CMK (cell line): ENCODE results near the gene FAM186B.

Source experiments
- DNase-seq: peaks from one replicate; pipeline ENCODE4 v3.0.0-alpha.2; 2010; ENCODE audit warnings: low read depth

Gene FAM186B

DNA sequence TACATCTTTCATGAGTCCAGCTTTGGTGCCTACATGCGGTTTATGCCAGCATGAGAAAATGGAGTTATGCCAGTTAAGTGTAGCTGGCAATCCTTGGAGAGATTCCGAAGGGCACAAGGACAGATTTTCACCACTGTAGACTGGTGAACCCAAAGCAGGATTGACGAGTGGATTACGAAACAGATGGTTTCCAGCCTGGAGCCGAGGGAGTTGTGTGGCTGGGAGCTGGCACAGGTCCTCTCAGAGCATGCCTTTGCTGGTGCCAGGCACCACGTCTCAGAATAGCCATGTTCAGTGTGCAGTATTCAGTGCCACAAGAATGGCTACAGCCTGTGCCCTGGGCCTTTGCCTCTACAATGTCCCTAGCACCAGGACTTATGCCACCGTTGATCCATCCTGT lies 53.4 kb downstream of the FAM186B start:
- no peak for DNase-seq

DNA sequence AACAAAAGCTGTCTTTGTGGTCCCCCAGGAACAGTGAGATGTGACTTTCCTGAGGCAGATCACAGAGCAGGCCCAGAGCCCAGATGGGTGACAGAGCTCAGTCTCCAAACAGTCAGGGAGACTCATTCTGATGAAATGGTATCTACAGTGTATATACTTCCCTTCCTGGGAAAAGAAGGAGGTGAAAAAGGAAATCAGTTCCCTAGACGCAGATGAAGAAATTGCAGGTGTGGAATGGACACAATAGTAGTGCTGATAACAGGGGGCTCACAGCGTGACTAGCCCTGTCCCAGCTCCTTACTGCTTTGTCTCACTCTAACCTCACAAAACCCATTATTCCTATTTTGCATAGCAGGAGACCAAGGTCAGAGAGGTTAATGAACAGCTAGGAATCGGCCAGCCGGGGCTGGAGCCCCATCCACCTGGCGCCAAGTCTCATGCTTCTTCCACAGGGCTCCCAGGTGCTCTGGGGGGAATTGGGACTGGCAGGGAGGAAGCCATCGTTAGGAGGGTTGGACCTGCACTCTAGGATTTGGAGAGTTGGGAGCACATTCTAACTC lies 54.7 kb downstream of the FAM186B start:
- DNase-seq, result no peak

DNA sequence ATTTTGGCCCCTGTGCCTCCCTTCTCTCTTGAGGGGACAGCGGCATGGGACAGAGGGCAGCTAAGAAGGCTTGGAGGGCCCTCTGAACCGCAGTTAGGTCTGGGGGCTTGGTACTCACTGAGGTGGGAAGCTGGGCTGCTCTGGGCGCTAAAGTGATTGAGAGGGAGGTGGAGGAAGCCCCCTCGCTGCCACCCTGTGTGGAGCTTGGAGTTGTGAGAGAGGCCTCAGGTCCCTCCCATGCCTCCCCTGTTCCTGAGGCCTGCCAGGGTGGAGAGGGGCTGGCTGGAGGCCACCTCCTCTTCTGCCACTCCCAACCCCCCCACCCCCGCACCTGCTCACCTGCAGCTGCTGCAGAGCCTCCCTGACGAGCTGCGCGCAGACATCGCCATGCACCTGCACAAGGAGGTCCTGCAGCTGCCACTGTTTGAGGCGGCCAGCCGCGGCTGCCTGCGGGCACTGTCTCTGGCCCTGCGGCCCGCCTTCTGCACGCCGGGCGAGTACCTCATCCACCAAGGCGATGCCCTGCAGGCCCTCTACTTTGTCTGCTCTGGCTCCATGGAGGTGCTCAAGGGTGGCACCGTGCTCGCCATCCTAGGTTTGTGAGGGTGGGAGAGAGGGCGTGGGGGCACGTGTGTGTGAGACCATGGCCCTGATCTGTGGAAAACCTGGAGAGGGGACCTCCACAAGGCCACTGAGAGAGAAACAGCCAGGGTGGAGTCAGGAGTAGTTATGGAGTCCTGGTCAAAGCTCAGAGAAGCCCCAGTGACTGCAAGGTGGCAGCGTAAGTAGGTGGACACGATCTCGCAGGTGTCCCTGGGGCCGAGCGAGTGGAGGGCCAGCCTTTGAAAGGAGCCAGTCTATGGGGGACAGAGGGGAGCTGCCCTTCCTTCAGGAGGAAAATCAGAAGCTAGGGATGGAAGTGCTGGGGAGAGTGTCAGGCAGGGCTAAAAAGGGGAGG lies 55.4 kb downstream of the FAM186B start:
- DNase-seq, result no peak

DNA sequence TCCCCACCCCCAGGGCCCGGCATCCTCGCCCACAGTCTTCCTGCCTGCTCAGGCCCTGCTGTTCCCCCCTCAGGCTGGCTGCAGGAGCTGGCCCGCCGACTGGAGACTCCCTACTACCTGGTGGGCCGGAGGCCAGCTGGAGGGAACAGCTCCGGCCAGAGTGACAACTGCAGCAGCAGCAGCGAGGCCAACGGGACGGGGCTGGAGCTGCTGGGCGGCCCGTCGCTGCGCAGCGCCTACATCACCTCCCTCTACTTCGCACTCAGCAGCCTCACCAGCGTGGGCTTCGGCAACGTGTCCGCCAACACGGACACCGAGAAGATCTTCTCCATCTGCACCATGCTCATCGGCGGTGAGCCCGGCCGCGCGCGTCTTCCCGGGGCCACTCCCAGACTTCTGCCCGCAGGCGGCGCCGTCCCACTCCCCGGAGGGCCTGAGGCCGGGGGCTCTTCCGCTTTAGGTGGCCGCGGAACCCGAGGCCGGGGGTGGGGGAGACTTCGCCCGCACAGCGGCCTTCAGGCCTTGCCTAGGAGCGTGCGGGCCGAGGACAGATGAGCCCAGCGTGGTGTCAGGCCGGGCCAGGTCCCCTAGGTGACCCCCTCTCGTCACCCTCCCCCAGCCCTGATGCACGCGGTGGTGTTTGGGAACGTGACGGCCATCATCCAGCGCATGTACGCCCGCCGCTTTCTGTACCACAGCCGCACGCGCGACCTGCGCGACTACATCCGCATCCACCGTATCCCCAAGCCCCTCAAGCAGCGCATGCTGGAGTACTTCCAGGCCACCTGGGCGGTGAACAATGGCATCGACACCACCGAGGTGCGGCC lies 56.4 kb downstream of the FAM186B start:
- no peak for DNase-seq

DNA sequence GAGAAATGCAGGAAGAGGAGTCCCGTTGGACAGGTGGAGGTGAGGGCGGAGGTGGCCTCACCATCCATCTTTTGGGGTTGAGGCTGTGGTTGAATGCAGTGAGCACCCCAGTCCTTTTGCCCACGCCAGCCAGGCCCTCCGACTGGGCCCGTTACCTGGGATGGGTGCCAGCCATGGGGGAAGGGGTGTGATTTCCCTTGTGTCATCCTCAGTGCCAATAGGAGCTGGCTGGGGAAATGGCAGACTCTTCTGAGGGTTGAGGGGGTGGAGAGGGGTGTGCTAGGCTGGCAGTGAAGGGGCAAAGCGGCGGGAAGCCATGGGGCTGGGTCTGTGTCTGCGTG lies 57.0 kb downstream of the FAM186B start:
- DNase-seq, result no peak

DNA sequence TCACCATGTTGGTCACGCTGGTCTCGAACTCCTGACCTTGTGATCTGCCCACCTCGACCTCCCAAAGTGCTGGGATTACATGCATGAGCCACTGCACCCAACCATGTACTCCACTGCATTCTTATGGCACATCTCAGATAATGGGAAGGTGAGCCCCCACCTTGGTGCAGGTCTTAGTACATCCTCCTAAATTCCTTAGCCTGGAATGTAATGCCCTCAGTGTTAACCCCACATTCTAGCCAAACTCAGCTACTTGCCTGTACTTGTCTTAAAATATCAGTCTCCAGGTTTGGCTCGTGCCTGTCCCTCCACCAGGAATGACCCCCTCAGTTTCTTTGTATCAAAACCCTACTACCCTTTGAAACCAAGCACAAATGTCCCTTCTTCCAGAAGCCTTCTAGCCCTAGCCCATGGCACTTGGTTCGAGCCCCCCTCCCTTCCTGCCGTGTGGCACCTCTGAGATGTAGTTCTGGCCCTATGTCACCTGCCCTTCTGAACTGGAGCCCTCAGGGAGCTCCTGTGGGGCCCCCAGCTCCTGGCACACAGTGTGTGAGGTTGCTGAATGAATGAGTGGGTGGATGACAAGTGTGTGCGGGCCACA lies 58.2 kb downstream of the FAM186B start:
- no peak for DNase-seq

DNA sequence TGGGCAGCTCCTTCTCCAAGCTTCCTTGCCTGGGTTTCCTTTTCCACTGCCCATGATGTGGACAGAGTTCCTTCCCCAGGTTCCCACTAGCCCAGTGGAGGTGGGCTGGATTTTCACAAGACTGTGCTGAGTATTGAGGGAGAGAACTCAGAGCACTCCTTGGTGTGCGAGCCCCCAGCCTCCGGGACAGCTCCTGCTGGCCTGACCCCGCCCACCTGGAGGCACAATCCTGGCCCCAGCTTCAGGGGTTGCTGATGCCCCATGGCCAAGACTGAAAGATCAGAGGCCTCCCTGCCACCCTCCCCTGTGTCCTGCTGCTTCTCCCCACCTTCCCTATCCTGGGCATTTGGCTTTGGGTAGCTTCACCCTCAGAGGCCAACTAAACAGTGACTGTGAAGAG lies 59.0 kb downstream of the FAM186B start:
- no peak for DNase-seq

DNA sequence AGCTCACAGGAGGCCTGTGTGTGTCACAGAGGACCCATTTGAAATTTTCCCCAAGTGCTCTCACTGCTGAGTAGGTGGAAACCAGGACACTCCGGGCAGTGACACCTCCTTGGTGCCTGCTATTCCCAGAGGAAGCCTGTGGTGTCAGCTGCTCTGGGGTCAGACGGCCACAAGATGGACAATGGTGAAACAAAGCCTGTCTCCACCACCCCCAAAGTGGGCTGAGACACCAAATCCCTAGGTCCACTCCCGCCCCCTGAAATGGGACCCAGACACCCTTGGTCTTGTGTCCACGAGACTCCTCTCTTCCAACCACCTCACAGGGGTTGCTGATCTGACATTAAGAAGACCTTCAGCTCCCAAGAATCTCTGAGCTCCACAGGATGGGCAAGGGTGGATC lies 59.6 kb downstream of the FAM186B start:
- DNase-seq, result no peak

DNA sequence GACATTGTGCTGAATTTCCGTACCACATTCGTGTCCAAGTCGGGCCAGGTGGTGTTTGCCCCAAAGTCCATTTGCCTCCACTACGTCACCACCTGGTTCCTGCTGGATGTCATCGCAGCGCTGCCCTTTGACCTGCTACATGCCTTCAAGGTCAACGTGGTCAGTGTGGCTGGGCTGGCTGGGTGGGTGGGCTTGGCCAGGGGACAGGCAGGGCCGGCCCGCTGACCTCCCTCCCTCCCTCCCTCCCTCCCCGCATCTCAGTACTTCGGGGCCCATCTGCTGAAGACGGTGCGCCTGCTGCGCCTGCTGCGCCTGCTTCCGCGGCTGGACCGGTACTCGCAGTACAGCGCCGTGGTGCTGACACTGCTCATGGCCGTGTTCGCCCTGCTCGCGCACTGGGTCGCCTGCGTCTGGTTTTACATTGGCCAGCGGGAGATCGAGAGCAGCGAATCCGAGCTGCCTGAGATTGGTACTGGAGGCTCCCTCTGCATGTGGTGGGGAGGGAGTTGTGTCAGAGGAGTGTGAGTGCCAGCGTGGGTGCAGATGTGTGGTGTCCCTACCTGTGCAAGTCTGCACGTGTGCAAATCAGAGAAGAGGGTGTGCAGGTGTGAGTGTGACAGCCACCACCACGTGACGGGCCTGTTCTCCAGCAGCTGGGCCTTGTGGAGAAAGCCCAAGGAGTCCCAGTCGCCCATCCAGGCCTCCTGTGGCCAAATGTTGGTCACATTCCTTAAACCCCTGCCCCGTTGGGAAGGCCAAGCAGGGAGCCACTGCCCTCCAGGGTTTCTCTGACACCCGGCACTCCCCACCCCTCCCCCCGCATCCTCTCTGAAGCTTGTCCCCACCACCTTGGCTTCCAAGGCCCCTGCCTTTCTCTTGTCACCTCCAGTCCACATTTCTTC lies 61.3 kb downstream of the FAM186B start:
- no peak for DNase-seq

DNA sequence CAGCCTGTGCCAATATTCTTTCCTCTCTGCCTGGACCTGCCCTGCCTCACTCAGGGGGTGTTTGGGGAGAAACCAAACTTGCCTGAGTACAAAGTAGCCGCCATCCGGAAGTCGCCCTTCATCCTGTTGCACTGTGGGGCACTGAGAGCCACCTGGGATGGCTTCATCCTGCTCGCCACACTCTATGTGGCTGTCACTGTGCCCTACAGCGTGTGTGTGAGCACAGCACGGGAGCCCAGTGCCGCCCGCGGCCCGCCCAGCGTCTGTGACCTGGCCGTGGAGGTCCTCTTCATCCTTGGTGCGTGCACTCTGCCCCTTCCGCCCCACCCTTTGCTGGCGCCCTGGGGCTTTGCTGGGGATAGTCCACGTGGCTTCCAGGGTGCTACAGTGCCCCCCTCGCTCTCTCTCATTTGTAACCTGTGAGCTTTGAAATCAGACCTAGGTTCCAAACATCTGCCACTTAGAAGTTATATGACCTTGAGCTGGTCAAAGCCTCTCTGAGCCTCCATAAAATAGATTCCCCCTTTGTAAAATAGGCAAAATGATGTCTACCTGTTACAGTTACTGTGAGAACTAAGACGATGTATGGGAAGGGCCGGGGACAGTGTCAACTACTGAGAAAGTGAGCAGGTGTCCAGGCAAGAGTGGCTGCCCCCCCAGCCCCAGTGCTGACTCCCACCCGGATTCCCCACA lies 62.1 kb downstream of the FAM186B start:
- DNase-seq, result no peak

DNA sequence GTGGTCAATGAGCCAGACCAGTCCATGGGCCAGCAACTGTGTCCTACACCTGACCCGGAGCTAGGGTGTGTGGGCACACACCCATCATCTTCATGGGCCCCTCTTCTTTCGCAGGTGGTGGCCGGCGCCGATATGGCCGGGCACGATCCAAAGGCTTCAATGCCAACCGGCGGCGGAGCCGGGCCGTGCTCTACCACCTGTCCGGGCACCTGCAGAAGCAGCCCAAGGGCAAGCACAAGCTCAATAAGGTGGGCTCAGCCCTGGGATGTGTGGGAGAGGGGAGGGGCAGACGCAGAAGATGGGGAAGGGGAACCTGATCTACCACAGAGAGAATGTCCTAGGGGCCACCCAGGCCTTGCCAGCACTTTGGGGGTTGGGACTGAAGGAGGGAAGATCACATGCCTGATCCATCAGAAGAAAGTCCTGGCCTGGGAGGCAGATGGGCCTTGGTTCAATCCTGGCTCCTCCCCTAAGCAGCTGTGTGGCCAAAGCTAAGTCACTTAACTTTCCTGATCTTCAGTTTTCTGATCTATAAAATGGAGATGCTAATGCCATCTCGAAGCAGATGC lies 62.8 kb downstream of the FAM186B start:
- DNase-seq, result no peak

DNA sequence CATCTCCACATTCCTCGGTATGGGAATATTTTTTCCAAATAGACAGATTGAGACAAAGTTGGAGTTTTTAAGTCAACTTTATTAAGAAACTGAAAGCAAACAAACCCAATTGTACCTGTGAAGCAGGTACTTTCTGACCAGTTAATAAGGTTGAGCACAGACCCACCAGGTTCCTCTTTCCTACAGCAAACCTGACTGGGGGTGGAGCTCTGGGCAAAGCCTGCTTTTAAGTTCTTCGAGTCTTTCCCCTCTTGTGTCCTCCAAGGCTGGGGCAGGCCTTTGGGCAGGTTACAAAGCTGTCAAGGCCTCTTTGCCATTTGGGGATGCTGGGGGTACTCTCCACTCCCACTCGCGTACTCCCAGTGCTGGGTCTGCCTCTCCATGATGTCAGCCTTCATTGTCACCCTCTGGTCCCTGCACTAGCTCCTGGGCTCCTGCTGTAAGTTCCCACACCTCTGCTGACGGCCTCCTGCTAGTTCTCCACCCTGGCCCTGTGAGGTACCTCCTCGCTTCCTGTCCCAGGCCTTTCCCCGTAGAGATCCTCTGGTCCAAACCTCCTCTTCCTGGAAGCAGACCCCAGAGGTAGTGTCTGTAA lies 63.4 kb downstream of the FAM186B start:
- no peak for DNase-seq

DNA sequence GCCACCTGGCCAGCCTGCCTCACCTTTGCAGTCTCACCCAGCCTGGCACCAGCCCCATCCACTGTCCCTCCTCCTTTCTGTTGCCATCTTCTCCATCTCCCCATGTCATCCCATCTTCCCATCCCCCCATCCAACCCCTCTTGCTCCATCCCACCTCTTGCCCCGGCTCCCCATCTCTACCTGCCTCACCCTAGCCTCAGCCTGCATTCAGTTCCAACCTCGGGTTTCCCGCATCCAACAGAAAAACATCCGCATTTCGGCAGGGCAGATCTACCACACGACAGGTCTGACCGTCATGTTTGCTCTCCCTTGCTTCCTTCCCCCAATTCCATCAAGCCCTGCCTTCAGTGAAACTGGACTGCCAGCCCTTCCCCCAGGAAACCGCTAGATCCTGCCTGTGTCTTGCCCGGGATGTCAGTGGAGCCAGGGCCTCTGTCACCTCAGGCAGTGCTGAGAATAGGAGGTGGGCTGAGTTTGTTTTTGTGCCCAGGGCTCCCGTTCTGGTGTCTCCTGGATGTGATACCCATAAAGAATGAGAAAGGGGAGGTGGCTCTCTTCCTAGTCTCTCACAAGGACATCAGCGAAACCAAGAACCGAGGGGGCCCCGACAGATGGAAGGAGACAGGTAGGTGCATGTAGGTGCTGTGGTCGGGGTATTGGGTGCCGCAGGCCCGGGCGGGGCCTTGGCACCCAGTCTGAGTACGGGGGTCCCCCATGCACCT lies 64.1 kb downstream of the FAM186B start:
- no peak for DNase-seq

DNA sequence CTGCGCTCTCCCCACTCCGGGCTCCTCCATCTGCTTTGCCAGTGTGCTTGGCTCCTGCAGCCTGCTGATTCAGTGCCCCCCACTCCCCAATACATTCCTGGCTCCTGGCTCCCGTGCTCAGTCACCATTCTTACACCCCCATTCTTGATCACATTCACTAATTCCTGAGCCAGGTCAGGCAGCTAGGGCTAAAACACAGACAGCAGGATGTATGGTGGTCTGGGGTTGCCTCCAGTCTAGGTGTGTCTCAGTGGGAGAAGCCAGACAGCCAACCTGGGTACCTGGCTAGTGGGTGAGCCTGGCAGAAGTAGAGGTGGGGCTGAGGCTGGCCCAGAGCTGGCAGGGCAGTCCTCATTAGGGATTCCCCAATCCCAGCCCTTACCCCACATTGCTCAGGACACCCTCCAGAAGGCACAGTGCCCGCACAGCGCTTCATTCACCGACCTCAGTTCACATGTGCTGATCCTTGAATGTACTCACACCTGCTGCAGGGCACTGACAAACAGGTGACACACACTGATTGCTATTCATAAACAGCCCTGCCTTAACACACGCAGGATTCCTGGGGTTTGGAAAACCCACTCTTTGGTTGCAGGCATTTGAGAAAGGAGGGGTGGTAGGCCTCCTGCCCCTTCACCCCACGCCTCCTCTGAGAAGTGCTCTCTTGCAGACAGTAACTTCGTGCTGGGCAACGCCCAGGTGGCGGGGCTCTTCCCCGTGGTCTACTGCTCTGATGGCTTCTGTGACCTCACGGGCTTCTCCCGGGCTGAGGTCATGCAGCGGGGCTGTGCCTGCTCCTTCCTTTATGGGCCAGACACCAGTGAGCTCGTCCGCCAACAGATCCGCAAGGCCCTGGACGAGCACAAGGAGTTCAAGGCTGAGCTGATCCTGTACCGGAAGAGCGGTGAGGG lies 65.0 kb downstream of the FAM186B start:
- no peak for DNase-seq

DNA sequence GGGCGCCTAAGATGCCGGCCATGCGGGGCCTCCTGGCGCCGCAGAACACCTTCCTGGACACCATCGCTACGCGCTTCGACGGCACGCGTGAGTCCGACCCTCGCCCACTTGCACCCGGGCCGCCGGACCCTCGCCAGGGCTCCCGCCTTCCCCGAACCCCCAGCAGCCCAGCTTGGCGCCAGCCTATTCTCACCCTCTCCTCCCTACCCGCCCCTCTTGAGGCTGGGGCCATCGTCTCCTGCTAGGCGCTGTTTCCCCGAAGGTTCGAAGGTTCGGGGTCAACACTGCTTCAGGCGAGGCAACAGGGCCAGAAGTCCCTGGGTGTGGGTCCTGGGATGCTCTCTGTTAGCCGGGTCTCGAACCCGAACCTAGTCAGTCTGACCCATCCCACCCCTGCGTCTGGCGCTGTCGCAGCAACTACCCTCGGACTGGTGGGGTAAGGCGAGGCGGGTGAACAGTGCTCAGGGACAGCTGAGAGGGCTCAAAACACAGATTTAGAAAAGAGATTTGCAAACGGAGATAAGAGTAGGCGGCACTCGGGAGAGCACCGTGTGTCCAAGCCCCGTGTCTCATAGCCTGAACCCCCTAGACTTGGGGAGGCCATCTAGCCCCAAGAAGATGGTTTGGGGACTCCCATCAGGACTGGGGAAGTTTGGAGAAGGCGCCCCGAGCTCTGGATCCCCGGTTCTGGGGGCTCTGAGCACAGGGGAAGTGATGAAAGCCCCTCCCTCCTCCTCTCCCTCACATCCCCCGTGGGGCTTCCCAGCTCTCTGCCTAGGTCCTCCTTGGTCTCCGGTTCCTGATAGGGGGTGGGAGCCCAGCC lies 65.8 kb downstream of the FAM186B start:
- DNase-seq, result no peak

DNA sequence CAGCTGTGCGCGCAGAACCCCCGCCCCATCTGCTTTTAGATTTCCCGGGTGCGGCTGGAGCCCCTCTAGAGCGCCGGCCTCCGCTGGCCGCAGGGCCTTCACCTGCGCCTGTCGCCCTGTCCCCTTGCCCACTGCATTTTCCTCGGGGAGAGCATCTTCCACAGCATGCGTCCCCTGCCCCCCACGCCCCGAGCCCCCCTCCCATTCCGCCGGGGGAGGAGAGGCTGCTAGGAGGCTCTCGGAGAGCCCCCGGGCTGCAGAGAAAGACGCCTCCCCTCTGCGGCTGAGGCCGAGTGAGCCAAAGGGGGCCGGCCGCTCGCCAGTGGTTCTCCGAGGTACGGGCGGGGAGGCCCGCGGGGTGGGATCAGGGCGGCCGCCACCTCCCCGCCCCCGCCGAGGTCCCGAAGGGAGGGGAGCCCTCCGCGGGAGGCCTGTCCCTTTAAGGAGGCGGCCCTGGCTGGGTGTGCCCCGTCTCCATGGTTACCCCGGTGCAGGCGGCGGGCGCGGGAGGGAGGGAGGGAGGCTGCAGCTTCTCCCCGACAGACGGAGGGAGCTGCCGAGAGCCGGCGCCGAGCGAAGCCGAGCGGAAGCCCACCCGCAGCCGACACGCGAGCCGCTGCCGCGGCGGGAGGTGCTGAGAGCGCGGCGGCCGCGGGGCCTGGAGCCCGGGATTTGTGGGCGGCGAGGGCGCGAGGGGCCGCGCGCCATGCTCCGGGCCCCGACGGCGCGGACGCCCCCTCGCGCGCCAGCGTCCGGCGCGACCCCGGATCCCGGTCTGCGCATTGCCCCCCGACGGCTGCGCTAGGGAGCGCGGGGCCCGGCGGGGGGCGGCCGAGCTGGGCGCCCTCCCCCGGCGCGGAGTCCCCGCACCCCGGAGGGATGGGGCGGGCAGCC lies 66.7 kb downstream of the FAM186B start, which contains the start of gene KCNH3:
Gene KCNH3, plus strand, starts transcription at position 521 of the 894 bp plus-strand sequence. CDS start 387 bp downstream, outside the sequence.
- DNase-seq, result peak; percentile 68
